Measurements from ENCODE around the gene ADAMTSL5.

- no peak for TF ChIP-seq EP300 (IDR thresholded peaks at IDR 0.05; ENCODE audit: low read depth)
- TF ChIP-seq, protein P1, sequence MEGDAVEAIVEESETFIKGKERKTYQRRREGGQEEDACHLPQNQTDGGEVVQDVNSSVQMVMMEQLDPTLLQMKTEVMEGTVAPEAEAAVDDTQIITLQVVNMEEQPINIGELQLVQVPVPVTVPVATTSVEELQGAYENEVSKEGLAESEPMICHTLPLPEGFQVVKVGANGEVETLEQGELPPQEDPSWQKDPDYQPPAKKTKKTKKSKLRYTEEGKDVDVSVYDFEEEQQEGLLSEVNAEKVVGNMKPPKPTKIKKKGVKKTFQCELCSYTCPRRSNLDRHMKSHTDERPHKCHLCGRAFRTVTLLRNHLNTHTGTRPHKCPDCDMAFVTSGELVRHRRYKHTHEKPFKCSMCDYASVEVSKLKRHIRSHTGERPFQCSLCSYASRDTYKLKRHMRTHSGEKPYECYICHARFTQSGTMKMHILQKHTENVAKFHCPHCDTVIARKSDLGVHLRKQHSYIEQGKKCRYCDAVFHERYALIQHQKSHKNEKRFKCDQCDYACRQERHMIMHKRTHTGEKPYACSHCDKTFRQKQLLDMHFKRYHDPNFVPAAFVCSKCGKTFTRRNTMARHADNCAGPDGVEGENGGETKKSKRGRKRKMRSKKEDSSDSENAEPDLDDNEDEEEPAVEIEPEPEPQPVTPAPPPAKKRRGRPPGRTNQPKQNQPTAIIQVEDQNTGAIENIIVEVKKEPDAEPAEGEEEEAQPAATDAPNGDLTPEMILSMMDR (IDR thresholded peaks at IDR 0.05) = no peak
- no peak for TF ChIP-seq POLR2AphosphoS5 (IDR thresholded peaks at IDR 0.05)
These were observed 10.8 kb upstream of the ADAMTSL5 start, which contains the start of gene PLK5 for GRCh38 chr19:1523412-1524286.

Measured in transverse colon (tissue), 4 donors.